ENCODE data around the gene USP3.

GRCh38 chr15:63586790-63587189 is 82.4 kb downstream of the USP3 start:
- TF ChIP-seq SP2 (IDR thresholded peaks at IDR 0.05; ENCODE audit: extremely low read depth, low read depth, low read length, poor library complexity, severe bottlenecking) (no peak), ZNF655 (CRISPR knock-in tag; IDR thresholded peaks at IDR 0.05) (no peak), CTCF (IDR thresholded peaks at IDR 0.05 in 2 of 3, conservative IDR thresholded peaks at IDR 0.05 in 1 of 3; ENCODE audit: insufficient read depth in 2 of 3, low read depth in 1 of 3, low read length in 3 of 3) (no peak), NFYB (IDR thresholded peaks at IDR 0.05; ENCODE audit: extremely low read depth, insufficient read length) (no peak), ZBTB7A (IDR thresholded peaks at IDR 0.05; ENCODE audit: borderline replicate concordance, control insufficient read depth, low read depth, low read length) (no peak), BACH1 (tag; IDR thresholded peaks at IDR 0.05) (no peak), RERE (CRISPR knock-in tag; IDR thresholded peaks at IDR 0.05; ENCODE audit: borderline replicate concordance) (no peak), PBX2 (CRISPR knock-in tag; IDR thresholded peaks at IDR 0.05; ENCODE audit: low read depth) (no peak), PBX2 (tag; conservative IDR thresholded peaks at IDR 0.05; ENCODE audit: low read depth) (no peak), RAD21 (CRISPR knock-in tag; conservative IDR thresholded peaks at IDR 0.05 in 1 of 2, IDR thresholded peaks at IDR 0.05 in 1 of 2) (no peak), RBM15 (IDR thresholded peaks at IDR 0.05; ENCODE audit: insufficient read depth, low read length) (no peak), MAFG (tag; conservative IDR thresholded peaks at IDR 0.05) (no peak)

Measured in K562 (cell line).